ENCODE results near the gene MAST3. TPM values are rescaled to one million over a fixed set of nuclear protein-coding genes. Genes with fewer than 3 reads are reported as not detected.
A peak's percentile ranks its signal among the peaks of the same experiment; 100 is the strongest.

MAST3 gene
- total and polyA plus RNA-seq, 2 donors (not counting 3 experiments of a cell fraction or from before 2014, with no cell fraction given) = 1.5 to 2.7 TPM

DNA sequence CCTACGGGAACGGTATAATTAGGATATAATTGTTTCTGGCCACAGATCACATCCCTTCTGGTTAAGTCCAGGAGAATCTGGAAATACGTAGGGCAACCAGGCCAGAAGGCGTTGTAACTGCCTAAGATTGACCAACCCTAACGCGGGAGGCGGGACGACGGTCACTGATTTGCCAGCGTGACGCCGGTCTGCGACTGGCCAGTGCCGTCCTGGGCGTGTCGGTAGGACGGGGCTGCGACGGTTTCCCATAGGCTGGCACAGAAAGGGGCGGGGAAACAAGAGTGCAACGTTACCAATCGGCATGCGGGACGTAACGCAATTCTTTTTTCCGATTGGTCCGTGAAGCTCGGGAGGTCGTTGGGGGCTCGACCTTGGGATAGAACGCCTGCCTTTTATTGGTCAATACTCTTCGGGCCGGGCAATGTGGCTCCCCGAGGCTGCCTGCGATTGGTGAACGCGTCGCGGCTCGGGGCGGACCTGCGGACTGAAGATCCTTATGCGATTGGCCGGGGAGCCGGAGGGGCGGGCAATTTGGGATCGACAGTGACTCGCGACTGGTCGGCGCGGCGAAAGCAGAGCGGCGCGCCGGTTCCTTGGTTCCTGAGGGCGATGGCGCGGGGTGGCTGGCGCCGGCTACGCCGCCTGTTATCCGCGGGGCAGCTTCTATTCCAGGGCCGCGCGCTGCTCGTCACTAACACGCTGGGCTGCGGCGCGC lies 95.3 kb downstream of the MAST3 start, which contains the start of gene MPV17L2:
Gene MPV17L2 (plus strand): TSS at position 546 of the 715 bp plus-strand sequence. CDS start 64 bp downstream, at position 610.
- H3K9ac ChIP-seq (replicated peaks; ENCODE audit: extremely low read depth, insufficient read depth, low read length) = peak within 1 kb of the TSS; percentile 72
- peak within 1 kb of the TSS; percentile 56 for H3K27ac ChIP-seq (ENCODE audit: insufficient read depth, low read depth, low read length)
- H3K4me1 ChIP-seq (ENCODE audit: control insufficient read depth, extremely low read depth, insufficient read depth, low read length) = peaks cover 14% of the 10 kb centered on the region
- BruUV-seq (replicated peaks) = no TSS peak
- POLR2A ChIA-PET = interaction anchor here (0.5 to 0.6 kb wide), 2 partner anchors 89 to 100 kb away, joined by 3 to 5 read pairs; partner anchors contain the start of gene JUND
- H3K9me3 ChIP-seq (replicated peaks; ENCODE audit: control insufficient read depth, insufficient read depth, low read length) = no peaks in the 10 kb centered on the region
- no peaks in the 10 kb centered on the region for H3K79me2 ChIP-seq (ENCODE audit: control insufficient read depth, insufficient read depth, low read length)
- peaks cover 0 to 6% of the 10 kb centered on the region in 2 experiments for H3K36me3 ChIP-seq (ENCODE audit: control insufficient read depth in 2 of 2, extremely low read depth in 1 of 2, insufficient read depth in 2 of 2, low read length in 2 of 2)
- CTCF ChIA-PET = interaction anchor here (0.6 to 4.0 kb wide), 19 partner anchors 11 to 223 kb away, joined by 3 to 100 read pairs (median 7); partner anchors contain the start of gene RAB3A
- intact Hi-C loops (cut with micrococcal nuclease) (loop anchor here (1.0 to 2.0 kb wide), 6 partner anchors 11 to 224 kb away; partner anchors contain the start of genes LSM4, PIK3R2 and RAB3A), dilution Hi-C loops (cut with MboI; ENCODE audit: extremely low pct_ligation_motif_present, low sequenced_read_pairs) (no loop called here)
- peak; percentile 100 for FAIRE-seq
- TF ChIP-seq POLR2A (IDR thresholded peaks at IDR 0.05; ENCODE audit: low read depth, low read length) = peak; percentile 66
- TF ChIP-seq EZH2 (IDR thresholded peaks at IDR 0.05; ENCODE audit: borderline replicate concordance, low read depth, low read length, severe bottlenecking) = peak; percentile 94
- TF ChIP-seq GATA2 (IDR thresholded peaks at IDR 0.05; ENCODE audit: insufficient read depth, insufficient read length, low read depth, low read length) = no peak
- no peak for TF ChIP-seq MAX (IDR thresholded peaks at IDR 0.05; ENCODE audit: insufficient read depth, insufficient read length)
- peak; percentile 73 for TF ChIP-seq POLR2AphosphoS5 (IDR thresholded peaks at IDR 0.05; ENCODE audit: insufficient read depth, low read depth, low read length)
- TF ChIP-seq FOS (IDR thresholded peaks at IDR 0.05; ENCODE audit: borderline replicate concordance, insufficient read depth, low read length) = no peak
- H3K27me3 ChIP-seq (ENCODE audit: control insufficient read depth in 2 of 2, insufficient read depth in 2 of 2, low read length in 2 of 2) = no peaks in the 10 kb centered on the region
- H3K4me2 ChIP-seq (ENCODE audit: insufficient read depth, low read length) = peak within 1 kb of the TSS; percentile 81
- peak; percentile 100 for DNase-seq (ENCODE audit: low read depth, low spot score)
- peak within 1 kb of the TSS; percentile 78 to 85 (median 82) for H3K4me3 ChIP-seq (replicated peaks in 1 of 3; ENCODE audit: insufficient read depth in 1 of 3, low read depth in 1 of 3, low read length in 3 of 3)
- peak within 1 kb of the TSS; percentile 82 for H2AFZ ChIP-seq (ENCODE audit: low read depth, low read length)
- no peaks in the 10 kb centered on the region for H3K9me1 ChIP-seq (replicated peaks; ENCODE audit: control insufficient read depth, extremely low read depth, insufficient read depth, low read length)
- no peaks in the 10 kb centered on the region for H4K20me1 ChIP-seq (replicated peaks; ENCODE audit: control insufficient read depth, extremely low read depth, insufficient read depth, low read length)

Data from endothelial cell of umbilical vein (primary cell).